HepG2 (cell line): ENCODE measurements around the gene CAPN10. TPM values are rescaled to one million over a fixed set of nuclear protein-coding genes. Genes with fewer than 3 reads are reported as not detected.
A peak's percentile ranks its signal among the peaks of the same experiment; 100 is the strongest.

Experiments
- EED ChIP-seq: sonication (generic); formaldehyde crosslinking; IDR thresholded peaks from 2 replicates; pipeline ENCODE4 v1.5.0; 2020; ENCODE audit warnings: mild to moderate bottlenecking, missing genetic modification reagents
- EP300 ChIP-seq, 3 experiments: sonication (generic) in 1 of 3; formaldehyde crosslinking in 1 of 3; IDR thresholded peaks; 2 replicates each; pipeline versions ENCODE4 v1.5.1 to v1.6.1; 2011 to 2020; ENCODE audit warnings: low read depth in 2 of 3, low read length in 2 of 3, borderline replicate concordance in 1 of 3, improper control_type of control experiment in 1 of 3, mild to moderate bottlenecking in 1 of 3, missing genetic modification reagents in 1 of 3, moderate library complexity in 1 of 3
- KDM5A ChIP-seq: fragments of 200-600 bp; sonication (generic); IDR thresholded peaks from 2 replicates; pipeline ENCODE4 v1.7.0; 2018; ENCODE audit warnings: antibody characterized with exemption, mild to moderate bottlenecking, low read length, borderline replicate concordance
- MATR3 ChIP-seq: sonication (generic); formaldehyde crosslinking; IDR thresholded peaks from 2 replicates; pipeline ENCODE4 v1.4.0; 2020; ENCODE audit warnings: missing genetic modification reagents
- NFE2L2 ChIP-seq: fragments of 150-350 bp; IDR thresholded peaks from 2 replicates; pipeline ENCODE4 v1.6.1; 2014; ENCODE audit warnings: low read length
- NR2F2 ChIP-seq: IDR thresholded peaks from 2 replicates; pipeline ENCODE4 v1.6.1; 2012; ENCODE audit warnings: low read depth, inconsistent platforms, borderline replicate concordance
- RBAK ChIP-seq: sonication (generic); formaldehyde crosslinking; IDR thresholded peaks from 2 replicates; pipeline ENCODE4 v1.5.1; 2020; ENCODE audit warnings: mild to moderate bottlenecking, missing genetic modification reagents
- ZBTB21 ChIP-seq: sonication (generic); formaldehyde crosslinking; IDR thresholded peaks from 2 replicates; pipeline ENCODE4 v1.4.0; 2020; ENCODE audit warnings: missing genetic modification reagents
- ZMAT3 ChIP-seq: sonication (generic); formaldehyde crosslinking; conservative IDR thresholded peaks from 2 replicates; pipeline ENCODE4 v1.7.0; 2021; ENCODE audit warnings: missing genetic modification reagents
- ZMYM4 ChIP-seq: sonication (generic); formaldehyde crosslinking; IDR thresholded peaks from 2 replicates; pipeline ENCODE4 v1.8.1; 2023; ENCODE audit warnings: mild to moderate bottlenecking, missing genetic modification reagents
- ZNF251 ChIP-seq: sonication (generic); formaldehyde crosslinking; IDR thresholded peaks from 2 replicates; pipeline ENCODE4 v1.9.0; 2021; ENCODE audit warnings: mild to moderate bottlenecking, missing genetic modification reagents
- ZNF317 ChIP-seq: sonication (generic); formaldehyde crosslinking; IDR thresholded peaks from 2 replicates; pipeline ENCODE4 v1.5.0; 2020; ENCODE audit warnings: mild to moderate bottlenecking, missing genetic modification reagents
- ZNF354B ChIP-seq: sonication (generic); formaldehyde crosslinking; IDR thresholded peaks from 2 replicates; pipeline ENCODE4 v1.8.0; 2022; ENCODE audit warnings: mild to moderate bottlenecking, missing genetic modification reagents
- ZNF552 ChIP-seq: sonication (generic); formaldehyde crosslinking; IDR thresholded peaks from 2 replicates; pipeline ENCODE4 v1.9.0; 2022; ENCODE audit warnings: missing genetic modification reagents, mild to moderate bottlenecking, borderline replicate concordance
- polyA plus RNA-seq, 8 experiments: library from polyadenylated mRNA; depleted of rRNA in 3 of 8; stranded (reverse) in 7 of 8; unstranded in 1 of 8; fragments of >200 nt; fragmentation: Illumina TruSeq in 4 of 8; extraction: Trizol in 4 of 8; gene quantifications; 2 replicates each; pipeline versions ENCODE4 v1.2.1 to v1.2.3, GENCODE V29; 2011 to 2016; ENCODE audit warnings: low read depth in 4 of 8, missing spikeins in 1 of 8, mixed read lengths in 1 of 8; ENCODE audit not compliant: insufficient read depth in 1 of 8
- total RNA-seq, 5 experiments: library from RNA; depleted of rRNA; stranded (reverse); fragments of >200 nt; fragmentation: Illumina TruSeq; extraction: Trizol; gene quantifications; 2 replicates each; pipeline ENCODE4 v1.2.3, GENCODE V29; 2016; ENCODE audit warnings: low read depth in 1 of 5
- TF ChIP-seq, protein P1 (sequence below): sonication (generic); formaldehyde crosslinking; IDR thresholded peaks from 2 replicates; pipeline ENCODE4 v1.4.0; 2020; ENCODE audit warnings: missing genetic modification reagents, borderline replicate concordance
- TF ChIP-seq, protein P2 (sequence below): sonication (generic); formaldehyde crosslinking; conservative IDR thresholded peaks from 2 replicates; pipeline ENCODE4 v1.4.0; 2020; ENCODE audit warnings: missing genetic modification reagents
- TF ChIP-seq, protein P3 (sequence below): sonication (generic); formaldehyde crosslinking; conservative IDR thresholded peaks from 2 replicates; pipeline ENCODE4 v1.8.0; 2022; ENCODE audit warnings: missing genetic modification reagents
- TF ChIP-seq, protein P4 (sequence below): sonication (generic); formaldehyde crosslinking; IDR thresholded peaks from 2 replicates; pipeline ENCODE4 v1.5.0; 2020; ENCODE audit warnings: mild to moderate bottlenecking, missing genetic modification reagents
- TF ChIP-seq, protein P5 (sequence below): sonication (generic); formaldehyde crosslinking; IDR thresholded peaks from 2 replicates; pipeline ENCODE4 v1.8.1; 2022; ENCODE audit warnings: mild to moderate bottlenecking, missing genetic modification reagents

The CAPN10 gene
- total and polyA plus RNA-seq, 2 of the 13 experiments (the other 11 are each of a cell fraction or from before 2014, with no cell fraction given), result 27.6 to 32.4 TPM

DNA sequence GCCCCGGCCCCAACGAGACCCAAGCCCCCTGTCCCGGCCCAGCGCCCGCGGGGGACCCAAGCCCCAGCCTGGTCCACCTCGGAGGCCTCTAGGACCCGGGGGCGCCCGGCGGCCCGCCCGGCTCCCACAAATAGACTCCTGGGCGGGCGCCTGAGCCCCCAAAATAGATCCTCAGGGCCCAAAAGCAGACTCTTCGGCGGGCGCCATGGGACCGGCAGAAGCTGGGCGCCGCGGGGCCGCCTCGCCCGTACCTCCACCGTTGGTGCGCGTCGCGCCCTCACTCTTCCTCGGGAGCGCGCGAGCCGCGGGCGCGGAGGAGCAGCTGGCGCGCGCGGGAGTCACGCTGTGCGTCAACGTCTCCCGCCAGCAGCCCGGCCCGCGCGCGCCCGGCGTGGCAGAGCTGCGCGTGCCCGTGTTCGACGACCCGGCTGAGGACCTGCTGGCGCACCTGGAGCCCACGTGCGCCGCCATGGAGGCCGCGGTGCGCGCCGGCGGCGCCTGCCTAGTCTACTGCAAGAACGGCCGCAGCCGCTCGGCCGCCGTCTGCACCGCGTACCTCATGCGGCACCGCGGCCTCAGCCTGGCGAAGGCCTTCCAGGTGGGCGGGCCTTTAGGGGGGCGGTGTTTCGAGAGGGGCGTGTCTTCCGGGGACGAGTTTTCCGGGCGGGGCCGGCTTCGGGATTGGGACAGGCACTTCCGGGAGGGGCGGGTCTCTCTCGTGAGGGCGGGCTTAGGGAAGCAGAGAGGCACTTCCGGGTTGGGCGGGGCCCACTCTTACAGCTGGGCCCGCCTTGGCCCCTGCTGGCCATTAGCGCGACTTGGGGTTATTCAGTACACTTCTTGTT is 25.8 kb upstream of the CAPN10 start (continued):
- TF ChIP-seq ZNF552 (CRISPR knock-in tag) (peak; percentile 90; the same call in 1 of the 2 replicates), EP300 (IDR thresholded peaks at IDR 0.05; ENCODE audit: low read depth in 2 of 2, low read length in 2 of 2) (peak in 1 of 2 experiments; percentile 45; a peak in 1 of 4 replicates), EP300 (CRISPR knock-in tag; IDR thresholded peaks at IDR 0.05; ENCODE audit: borderline replicate concordance) (no peak), ZMYM4 (CRISPR knock-in tag) (peak; percentile 72; the same call in 1 of the 2 replicates), EED (CRISPR knock-in tag) (peak; percentile 83), KDM5A (peak; percentile 52; the same call in 1 of the 2 replicates), NR2F2 (peak; percentile 30; the same call in 1 of the 2 replicates), ZNF354B (CRISPR knock-in tag) (no peak), ZMAT3 (CRISPR knock-in tag) (peak; percentile 88; the same call in 1 of the 2 replicates), MATR3 (CRISPR knock-in tag) (no peak), ZBTB21 (CRISPR knock-in tag) (no peak), ZNF317 (no peak), ZNF251 (CRISPR knock-in tag) (no peak), RBAK (CRISPR knock-in tag) (no peak), NFE2L2 (no peak)
- TF ChIP-seq, protein P1, sequence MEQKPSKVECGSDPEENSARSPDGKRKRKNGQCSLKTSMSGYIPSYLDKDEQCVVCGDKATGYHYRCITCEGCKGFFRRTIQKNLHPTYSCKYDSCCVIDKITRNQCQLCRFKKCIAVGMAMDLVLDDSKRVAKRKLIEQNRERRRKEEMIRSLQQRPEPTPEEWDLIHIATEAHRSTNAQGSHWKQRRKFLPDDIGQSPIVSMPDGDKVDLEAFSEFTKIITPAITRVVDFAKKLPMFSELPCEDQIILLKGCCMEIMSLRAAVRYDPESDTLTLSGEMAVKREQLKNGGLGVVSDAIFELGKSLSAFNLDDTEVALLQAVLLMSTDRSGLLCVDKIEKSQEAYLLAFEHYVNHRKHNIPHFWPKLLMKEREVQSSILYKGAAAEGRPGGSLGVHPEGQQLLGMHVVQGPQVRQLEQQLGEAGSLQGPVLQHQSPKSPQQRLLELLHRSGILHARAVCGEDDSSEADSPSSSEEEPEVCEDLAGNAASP (CRISPR knock-in tag), result no peak; the same call in 1 of the 2 replicates
- TF ChIP-seq, protein P2, sequence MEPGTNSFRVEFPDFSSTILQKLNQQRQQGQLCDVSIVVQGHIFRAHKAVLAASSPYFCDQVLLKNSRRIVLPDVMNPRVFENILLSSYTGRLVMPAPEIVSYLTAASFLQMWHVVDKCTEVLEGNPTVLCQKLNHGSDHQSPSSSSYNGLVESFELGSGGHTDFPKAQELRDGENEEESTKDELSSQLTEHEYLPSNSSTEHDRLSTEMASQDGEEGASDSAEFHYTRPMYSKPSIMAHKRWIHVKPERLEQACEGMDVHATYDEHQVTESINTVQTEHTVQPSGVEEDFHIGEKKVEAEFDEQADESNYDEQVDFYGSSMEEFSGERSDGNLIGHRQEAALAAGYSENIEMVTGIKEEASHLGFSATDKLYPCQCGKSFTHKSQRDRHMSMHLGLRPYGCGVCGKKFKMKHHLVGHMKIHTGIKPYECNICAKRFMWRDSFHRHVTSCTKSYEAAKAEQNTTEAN, result peak; percentile 86
- TF ChIP-seq, protein P3, sequence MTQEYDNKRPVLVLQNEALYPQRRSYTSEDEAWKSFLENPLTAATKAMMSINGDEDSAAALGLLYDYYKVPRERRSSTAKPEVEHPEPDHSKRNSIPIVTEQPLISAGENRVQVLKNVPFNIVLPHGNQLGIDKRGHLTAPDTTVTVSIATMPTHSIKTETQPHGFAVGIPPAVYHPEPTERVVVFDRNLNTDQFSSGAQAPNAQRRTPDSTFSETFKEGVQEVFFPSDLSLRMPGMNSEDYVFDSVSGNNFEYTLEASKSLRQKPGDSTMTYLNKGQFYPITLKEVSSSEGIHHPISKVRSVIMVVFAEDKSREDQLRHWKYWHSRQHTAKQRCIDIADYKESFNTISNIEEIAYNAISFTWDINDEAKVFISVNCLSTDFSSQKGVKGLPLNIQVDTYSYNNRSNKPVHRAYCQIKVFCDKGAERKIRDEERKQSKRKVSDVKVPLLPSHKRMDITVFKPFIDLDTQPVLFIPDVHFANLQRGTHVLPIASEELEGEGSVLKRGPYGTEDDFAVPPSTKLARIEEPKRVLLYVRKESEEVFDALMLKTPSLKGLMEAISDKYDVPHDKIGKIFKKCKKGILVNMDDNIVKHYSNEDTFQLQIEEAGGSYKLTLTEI, result no peak
- TF ChIP-seq, protein P4, sequence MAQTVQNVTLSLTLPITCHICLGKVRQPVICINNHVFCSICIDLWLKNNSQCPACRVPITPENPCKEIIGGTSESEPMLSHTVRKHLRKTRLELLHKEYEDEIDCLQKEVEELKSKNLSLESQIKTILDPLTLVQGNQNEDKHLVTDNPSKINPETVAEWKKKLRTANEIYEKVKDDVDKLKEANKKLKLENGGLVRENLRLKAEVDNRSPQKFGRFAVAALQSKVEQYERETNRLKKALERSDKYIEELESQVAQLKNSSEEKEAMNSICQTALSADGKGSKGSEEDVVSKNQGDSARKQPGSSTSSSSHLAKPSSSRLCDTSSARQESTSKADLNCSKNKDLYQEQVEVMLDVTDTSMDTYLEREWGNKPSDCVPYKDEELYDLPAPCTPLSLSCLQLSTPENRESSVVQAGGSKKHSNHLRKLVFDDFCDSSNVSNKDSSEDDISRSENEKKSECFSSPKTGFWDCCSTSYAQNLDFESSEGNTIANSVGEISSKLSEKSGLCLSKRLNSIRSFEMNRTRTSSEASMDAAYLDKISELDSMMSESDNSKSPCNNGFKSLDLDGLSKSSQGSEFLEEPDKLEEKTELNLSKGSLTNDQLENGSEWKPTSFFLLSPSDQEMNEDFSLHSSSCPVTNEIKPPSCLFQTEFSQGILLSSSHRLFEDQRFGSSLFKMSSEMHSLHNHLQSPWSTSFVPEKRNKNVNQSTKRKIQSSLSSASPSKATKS (CRISPR knock-in tag), result no peak; the same call in 1 of the 2 replicates
- TF ChIP-seq, protein P5, sequence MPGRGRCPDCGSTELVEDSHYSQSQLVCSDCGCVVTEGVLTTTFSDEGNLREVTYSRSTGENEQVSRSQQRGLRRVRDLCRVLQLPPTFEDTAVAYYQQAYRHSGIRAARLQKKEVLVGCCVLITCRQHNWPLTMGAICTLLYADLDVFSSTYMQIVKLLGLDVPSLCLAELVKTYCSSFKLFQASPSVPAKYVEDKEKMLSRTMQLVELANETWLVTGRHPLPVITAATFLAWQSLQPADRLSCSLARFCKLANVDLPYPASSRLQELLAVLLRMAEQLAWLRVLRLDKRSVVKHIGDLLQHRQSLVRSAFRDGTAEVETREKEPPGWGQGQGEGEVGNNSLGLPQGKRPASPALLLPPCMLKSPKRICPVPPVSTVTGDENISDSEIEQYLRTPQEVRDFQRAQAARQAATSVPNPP, result no peak; the same call in 1 of the 2 replicates
